ENCODE data around the gene ANKAR.
"Not testable (repeated sequence)": the region's sequence is repeated elsewhere in the genome, so short reads cannot be mapped to it uniquely, and the experiment has no call there.

ANKAR gene

DNA sequence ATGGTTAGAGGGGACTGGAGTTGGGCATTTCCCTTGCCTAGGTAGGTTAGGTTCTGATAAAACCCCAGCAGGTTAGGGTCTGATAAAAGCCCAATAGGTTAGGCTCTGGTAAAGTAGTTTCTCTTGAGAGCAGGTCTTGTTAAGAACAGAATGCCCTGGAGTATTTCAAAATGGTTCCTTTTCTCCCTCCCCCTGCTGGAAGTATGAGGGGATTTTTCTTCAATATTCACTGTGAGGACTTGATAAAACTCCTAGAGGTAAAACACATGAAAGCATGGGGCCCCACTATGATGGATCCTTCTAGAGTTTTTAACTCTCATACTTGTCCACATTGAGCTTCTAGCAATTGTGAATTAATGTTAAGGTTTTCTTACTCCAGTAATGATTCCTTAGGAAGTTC is 27.6 kb downstream of the ANKAR start:
- no peak for DNase-seq (ENCODE audit: low read depth in 2 of 2)

DNA sequence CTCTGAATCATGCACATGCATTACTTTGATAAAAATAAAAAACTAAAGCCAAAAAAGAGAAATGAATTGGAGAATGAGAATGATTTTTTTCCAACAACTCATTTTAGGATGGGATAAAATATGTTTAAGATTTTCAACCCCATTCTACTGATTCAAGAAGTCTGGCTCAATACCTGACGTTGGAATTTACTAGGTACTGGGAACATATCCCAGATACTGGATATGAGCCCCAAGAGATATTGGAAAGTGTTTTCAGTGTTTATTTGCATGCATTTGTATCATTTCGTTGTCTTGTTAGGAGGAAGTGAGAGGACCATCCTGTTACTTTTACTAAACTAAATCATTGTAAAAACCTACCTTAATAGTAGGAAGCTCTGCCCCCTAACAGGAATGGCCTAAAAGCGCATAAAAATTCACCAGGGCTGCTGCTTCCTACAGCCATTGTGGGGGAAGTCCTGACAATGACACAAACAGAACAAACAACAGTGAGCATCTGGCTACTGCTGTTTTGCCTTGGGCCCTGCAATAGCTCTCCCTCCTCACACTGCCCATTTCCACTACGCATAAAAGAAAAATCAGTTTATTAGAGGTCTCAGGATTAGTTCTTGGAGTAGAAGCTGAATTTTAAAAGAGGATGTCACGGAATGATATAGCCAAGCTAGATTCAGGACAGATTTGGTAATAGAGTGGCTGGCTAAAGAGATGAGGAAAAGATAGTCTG is 35.2 kb downstream of the ANKAR start:
- DNase-seq (ENCODE audit: low read depth in 2 of 2), result no peak

DNA sequence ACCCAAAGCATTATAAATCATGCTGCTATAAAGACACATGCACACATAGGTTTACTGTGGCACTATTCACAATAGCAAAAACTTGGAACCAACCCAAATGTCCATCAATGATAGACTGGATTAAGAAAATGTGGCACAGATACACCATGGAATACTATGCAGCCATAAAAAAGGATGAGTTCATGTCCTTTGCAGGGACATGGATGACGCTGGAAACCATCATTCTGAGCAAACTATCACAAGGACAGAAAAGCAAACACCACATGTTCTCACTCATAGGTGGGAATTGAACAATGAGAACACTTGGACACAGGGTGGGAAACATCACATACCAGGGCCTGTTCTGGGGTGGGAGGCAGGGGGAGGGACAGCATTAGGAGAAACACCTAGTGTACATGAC is 43.1 kb downstream of the ANKAR start:
- DNase-seq (ENCODE audit: low read depth in 2 of 2), result not testable (repeated sequence)

DNA sequence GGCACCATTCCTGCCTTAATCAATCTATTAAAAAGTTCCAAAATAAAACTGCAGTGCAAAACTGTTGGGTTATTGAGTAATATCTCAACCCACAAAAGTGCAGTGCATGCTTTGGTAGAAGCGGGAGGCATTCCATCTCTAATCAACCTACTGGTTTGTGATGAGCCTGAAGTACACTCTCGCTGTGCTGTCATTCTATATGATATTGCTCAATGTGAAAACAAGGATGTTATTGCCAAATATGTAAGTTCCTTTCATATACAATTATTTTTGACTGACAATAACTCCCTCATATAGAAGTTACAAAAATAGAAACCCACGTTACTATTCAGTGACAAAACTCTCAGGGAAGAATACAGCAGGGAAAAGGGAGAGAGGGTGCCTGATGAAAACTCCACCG is 45.1 kb downstream of the ANKAR start:
- no peak for DNase-seq (ENCODE audit: low read depth in 2 of 2)

DNA sequence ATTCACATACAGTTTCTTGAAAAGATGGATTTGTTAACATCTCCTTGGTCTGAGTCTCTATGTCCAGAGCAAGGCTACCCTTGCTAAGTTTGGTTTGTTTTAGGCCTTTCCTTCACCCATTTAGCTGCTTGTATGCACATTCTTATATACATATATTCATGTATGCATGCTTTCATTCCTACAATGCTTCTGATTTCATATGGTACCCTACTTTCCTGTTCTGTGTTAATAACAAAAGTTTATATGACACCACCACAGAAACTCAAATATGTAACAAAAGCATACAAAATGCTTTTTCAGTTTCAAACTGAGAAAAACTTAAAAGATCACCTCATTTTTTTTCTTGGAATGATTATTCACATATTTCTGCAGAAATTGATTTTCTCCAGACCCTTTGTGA is 48.7 kb downstream of the ANKAR start:
- DNase-seq (ENCODE audit: low read depth in 2 of 2), result no peak

All from stimulated activated CD8-positive, alpha-beta memory T cell treated with anti-CD3 and anti-CD28 coated beads, Interleukin-2, amount 100 ng/mL, for 1 hour (primary cell).